Astrocyte of the cerebellum (primary cell): ENCODE data around the gene GABRG2.

ENCODE experiments used
- DNase-seq: peaks from one replicate; pipeline ENCODE4 v3.0.0-alpha.2; 2011; ENCODE audit warnings: low read depth
- H3K4me3 ChIP-seq: 2 replicates; pipeline ENCODE4 v1.5.1; 2011; ENCODE audit warnings: mild to moderate bottlenecking, low read depth, low read length, moderate library complexity
- CTCF ChIP-seq: IDR thresholded peaks from 2 replicates; pipeline ENCODE4 v1.5.1; 2012; ENCODE audit warnings: low read length, low read depth, moderate library complexity, mild to moderate bottlenecking; ENCODE audit errors: missing control alignments
- in situ Hi-C: cut with HindIII; loops from 2 replicates; pipeline ENCODE4 v1.10.0; 2017; ENCODE audit warnings: low sequenced_read_pairs

Gene GABRG2

GRCh38 chr5:162174358-162174974 lies 106.9 kb downstream of the GABRG2 start:
- H3K4me3 ChIP-seq, result no peak overlapping the region
- no peak for TF ChIP-seq CTCF
- in situ Hi-C loops, result no loop called here
- no peak for DNase-seq

GRCh38 chr5:162187371-162187770 lies 119.8 kb downstream of the GABRG2 start:
- no peak for TF ChIP-seq CTCF
- no peak for DNase-seq
- in situ Hi-C loops, result no loop called here
- H3K4me3 ChIP-seq, result no peak overlapping the region

GRCh38 chr5:162189719-162190118 lies 122.1 kb downstream of the GABRG2 start:
- no peak for TF ChIP-seq CTCF
- DNase-seq, result no peak
- in situ Hi-C loops, result no loop called here
- H3K4me3 ChIP-seq, result no peak overlapping the region

GRCh38 chr5:162193012-162193411 lies 125.4 kb downstream of the GABRG2 start:
- TF ChIP-seq CTCF, result no peak
- no peak overlapping the region for H3K4me3 ChIP-seq
- no peak for DNase-seq
- in situ Hi-C loops, result no loop called here

- H3K4me3 ChIP-seq, result no peak overlapping the region
- TF ChIP-seq CTCF, result no peak
- DNase-seq, result no peak
- in situ Hi-C loops, result no loop called here
Measured at GRCh38 chr5:162196351-162196750, 128.8 kb downstream of the GABRG2 start.

- in situ Hi-C loops, result no loop called here
- TF ChIP-seq CTCF, result no peak
- no peak for DNase-seq
- H3K4me3 ChIP-seq, result no peak overlapping the region
Measured at GRCh38 chr5:162202285-162202880, 134.8 kb downstream of the GABRG2 start.
